ENCODE measurements around the gene GBF1.

The GBF1 gene

DNA sequence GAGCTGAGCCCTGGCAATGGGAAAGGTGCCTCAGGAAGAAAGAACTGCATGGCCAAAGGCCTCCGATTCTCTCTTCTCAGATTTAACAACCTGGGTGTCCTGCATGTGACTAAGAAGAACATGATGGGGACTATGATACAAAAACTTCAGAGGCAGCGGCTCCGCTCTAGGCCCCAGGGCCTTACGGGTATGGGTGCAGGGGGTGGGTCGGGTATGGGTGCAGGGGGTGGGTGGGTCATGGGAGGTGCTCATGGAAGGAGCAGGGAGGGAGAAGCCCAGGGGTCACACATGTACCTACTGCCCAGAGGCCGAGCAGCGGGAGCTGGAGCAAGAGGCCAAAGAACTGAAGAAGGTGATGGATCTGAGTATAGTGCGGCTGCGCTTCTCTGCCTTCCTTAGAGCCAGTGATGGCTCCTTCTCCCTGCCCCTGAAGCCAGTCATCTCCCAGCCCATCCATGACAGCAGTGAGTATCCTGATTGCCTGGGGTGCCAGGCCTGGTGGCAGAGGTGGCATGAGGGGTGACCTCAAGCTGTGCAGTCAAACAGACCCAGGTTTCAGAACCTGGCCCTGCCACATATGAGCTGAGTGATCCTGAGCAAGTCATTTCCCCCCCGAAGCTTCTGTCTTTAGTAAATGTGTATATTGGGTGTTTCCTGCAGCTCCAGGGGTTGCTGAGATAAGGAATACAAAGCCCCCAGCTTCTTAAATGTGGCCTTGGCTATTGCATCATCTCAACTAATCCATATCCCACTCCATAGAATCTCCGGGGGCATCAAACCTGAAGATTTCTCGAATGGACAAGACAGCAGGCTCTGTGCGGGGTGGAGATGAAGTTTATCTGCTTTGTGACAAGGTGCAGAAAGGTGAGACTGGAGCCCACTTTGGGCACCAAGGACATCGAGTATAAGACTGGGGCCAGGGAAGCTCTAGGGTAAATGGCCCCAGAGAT is 152.2 kb downstream of the GBF1 start:
- DNase-seq = no peak

- no peak for DNase-seq
Observed at GRCh38 chr10:102398172-102399020, 153.1 kb downstream of the GBF1 start.

DNA sequence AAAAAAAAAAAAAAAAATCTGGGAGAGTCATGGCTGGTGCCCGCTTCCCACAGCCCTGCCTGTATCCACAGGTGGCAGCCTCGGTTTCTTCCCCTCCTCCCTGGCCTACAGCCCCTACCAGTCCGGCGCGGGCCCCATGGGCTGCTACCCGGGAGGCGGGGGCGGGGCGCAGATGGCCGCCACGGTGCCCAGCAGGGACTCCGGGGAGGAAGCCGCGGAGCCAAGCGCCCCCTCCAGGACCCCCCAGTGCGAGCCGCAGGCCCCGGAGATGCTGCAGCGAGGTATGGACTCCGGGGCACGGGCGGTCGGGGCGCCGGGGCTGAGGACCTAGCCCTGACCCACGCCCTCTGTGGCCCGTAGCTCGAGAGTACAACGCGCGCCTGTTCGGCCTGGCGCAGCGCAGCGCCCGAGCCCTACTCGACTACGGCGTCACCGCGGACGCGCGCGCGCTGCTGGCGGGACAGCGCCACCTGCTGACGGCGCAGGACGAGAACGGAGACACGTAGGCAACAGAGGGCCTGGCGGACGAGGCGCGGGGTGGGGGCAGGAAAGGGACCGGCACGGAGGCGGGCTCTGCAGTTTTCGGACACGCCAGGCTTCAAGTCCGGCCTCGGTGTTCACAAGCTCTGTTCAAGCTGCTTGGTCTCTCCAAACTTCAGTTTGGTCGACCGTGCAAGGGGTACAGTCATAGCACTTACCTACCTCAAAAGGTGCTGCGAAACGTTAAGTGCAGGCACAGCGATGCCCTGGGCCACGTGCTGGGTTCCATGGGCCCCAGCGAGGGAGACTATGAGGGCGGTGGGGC is 154.1 kb downstream of the GBF1 start:
- peak; percentile 94 for DNase-seq

DNA sequence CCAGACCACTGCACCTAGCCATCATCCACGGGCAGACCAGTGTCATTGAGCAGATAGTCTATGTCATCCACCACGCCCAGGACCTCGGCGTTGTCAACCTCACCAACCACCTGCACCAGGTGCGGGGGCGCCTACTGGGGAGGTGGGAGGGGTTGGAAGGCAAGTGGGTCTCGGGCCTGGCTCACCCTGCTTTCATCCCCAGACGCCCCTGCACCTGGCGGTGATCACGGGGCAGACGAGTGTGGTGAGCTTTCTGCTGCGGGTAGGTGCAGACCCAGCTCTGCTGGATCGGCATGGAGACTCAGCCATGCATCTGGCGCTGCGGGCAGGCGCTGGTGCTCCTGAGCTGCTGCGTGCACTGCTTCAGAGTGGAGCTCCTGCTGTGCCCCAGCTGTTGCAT is 154.7 kb downstream of the GBF1 start:
- DNase-seq = no peak

DNA sequence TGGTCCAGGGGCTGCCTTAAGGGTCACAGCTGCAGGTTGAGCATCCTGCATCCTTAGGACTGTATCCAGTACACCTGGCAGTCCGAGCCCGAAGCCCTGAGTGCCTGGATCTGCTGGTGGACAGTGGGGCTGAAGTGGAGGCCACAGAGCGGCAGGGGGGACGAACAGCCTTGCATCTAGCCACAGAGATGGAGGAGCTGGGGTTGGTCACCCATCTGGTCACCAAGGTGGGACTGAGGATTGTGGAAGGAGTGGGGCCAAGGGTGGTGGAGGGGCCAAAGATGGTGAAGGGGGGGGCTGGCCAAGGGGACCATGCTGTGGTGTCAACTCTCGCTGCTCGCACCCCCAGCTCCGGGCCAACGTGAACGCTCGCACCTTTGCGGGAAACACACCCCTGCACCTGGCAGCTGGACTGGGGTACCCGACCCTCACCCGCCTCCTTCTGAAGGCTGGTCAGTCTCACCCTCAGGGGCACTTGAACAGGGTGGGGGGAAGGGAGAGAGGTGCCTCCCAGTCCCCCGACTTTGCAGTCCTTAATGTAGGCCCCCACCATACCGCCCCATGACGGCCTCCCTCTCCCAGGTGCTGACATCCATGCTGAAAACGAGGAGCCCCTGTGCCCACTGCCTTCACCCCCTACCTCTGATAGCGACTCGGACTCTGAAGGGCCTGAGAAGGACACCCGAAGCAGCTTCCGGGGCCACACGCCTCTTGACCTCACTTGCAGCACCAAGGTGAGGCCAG is 155.4 kb downstream of the GBF1 start:
- DNase-seq = no peak

DNA sequence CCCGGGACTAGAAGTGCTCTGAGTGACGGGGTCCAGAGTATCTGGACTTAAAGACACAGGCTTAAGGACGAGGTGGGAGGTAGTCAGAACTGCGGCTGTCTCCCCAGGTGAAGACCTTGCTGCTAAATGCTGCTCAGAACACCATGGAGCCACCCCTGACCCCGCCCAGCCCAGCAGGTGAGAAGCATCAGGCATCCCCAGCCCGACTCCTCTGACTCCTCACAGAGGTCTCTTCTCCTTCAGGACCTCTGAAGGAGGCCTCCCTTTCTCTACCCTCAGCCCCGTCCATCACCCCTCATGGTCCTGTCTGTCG is 156.0 kb downstream of the GBF1 start:
- no peak for DNase-seq

- DNase-seq = no peak
Observed at GRCh38 chr10:102401735-102402511, 156.6 kb downstream of the GBF1 start.

GRCh38 chr10:102402512-102402896 is 157.2 kb downstream of the GBF1 start:
- DNase-seq = no peak

- DNase-seq = no peak
Observed at GRCh38 chr10:102403115-102403514, 157.8 kb downstream of the GBF1 start.

- no peak for DNase-seq
Observed at GRCh38 chr10:102404361-102405107, 159.2 kb downstream of the GBF1 start.

GRCh38 chr10:102405108-102405571 is 159.8 kb downstream of the GBF1 start:
- DNase-seq = no peak

- DNase-seq = no peak
Observed at GRCh38 chr10:102405632-102406031, 160.3 kb downstream of the GBF1 start.

DNA sequence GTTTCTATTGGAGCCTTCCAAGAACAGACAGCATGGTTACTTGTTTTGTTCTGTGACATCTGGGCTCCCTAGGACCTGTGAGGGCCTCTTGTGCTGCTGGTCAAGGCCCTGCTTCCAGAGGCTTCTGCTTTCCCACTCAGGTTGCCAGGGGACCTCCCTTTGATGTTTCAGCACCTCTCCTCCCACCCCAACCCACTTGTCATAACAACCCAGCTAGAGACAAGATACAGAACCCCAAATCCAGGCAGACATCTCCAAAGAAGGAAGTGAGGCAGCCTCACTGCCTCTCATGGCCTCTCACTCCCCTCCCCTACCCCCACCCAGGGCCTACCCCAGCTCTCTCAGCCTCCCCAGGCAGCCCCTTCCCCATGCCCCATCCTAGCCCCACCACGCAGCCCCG is 161.5 kb downstream of the GBF1 start:
- no peak for DNase-seq

DNA sequence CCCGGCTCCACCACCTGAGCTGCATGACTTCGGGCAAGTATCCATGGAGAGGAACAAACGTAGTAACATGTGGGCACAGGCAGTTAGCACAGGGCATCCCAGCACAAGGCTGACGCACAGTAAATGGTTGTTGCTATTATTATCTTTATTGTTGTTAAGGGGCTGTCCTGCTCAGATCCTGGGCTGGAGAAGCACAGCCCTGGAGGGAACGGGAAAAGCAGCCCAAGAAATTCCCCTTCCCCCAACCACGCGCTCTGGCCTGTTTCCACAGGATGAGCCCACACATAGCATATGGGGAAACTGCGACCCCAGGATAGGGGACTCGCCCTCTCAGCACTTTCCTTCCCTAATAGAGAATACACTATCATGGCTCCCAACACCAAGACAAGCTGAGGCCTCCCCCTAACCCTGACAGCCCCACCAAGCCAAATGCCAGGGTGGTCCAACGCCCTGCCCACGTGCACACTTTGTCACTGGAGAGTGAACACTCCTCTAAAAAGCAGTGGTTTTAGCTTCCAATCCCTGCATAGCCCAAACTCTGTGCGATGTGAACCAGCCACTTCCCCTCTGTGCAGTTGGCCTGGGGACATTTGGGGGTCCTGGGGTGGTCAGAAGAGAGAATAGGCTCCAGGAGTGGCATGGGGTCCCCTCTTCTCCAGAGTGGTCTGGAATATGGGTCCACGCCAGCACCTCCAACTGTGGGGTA is 162.2 kb downstream of the GBF1 start:
- no peak for DNase-seq

GRCh38 chr10:102408131-102408727 is 162.9 kb downstream of the GBF1 start:
- no peak for DNase-seq

DNA sequence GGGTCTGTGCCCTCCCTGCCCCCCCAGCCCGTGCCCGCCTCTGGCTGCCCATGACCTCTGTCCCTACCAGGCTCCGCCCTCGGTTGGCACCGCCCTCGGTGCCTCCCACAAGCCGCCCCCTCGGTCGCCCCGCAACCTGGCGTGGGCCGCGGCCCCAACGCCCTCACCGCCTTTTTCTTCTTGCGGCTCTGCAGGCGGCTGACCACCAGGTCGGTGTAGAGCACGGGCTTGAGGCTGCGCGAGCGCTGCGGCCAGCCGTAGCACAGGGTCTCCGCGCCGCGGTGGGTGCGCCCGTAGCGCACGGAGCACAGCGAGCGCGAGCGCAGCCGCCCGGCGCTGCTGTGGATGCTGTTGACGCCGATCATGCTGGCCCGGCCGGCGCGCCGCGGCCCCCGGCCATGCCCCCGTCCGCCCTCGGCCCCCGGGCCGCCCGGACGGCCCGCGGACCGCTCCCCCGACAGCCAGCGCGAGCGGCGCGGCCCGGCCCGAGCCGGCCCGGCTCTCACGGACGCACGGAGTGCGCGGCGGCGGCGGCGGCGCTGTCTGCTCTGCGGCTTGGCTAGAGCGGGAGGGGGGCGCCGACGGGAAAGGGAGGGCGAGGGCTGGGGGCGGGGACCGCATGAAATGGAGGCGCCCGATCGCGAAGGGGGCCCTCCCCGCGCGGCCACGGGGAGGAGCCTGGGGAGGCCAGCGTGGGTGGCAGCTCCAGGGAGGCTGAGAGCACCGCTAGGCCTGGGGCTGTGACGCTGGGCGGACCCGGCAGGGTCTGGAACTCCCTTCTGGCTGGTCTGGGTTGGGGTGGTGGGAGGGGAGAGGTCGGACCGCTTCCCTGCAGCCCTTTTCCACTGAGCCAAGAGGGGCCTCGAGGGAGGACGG is 163.6 kb downstream of the GBF1 start:
- DNase-seq = peak; percentile 85

DNA sequence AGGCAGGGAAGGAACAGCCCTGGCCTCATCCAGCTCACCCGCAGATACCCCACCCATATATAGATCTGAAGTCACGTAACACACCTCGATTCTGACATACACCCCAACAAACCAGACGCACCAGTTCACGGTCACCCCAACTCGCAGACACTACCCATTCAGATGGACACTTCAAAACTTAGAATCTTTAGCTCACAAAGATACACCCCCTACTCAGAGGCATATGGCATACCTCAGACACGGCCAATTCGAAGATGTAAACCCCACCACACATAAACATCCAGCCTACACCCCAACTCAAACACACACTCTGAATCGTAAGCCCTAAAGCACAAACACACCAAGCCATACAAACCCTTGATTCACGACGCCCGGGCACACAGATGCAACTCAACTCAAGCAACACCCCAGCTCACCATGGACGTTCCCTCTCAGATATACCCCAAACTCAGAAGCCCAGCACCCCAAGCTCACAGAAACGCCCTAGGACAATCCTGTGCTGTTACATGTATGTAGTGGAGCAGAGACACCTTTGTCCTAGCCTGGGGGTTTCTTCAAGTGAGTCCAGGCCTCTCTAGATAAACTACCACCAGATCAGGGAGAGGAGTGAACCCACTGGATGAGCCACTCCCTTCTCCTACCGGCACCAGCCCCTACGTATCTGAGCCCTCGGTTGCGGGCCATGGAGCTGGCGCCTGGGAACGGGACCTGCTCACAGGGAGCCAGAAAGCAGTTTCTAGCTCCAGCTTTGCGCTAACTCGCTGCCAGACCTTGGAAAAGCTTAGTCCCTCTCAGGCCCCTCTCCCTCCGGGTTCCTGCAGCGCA is 164.5 kb downstream of the GBF1 start:
- peak; percentile 75 for DNase-seq

Measured in eye (tissue), 1 donor.